VCaP (cell line): Measurements from ENCODE around the gene OR1G1.
"Not testable (repeated sequence)": the region's sequence is repeated elsewhere in the genome, so short reads cannot be mapped to it uniquely, and the experiment has no call there.

Experiments
- H3K27ac ChIP-seq: fragments of 450-650 bp; 2 replicates; pipeline ENCODE4 v1.5.1; 2017
- CTCF ChIP-seq: fragments of 450-650 bp; conservative IDR thresholded peaks from 2 replicates; pipeline ENCODE4 v1.5.1; 2017; ENCODE audit warnings: mild to moderate bottlenecking, moderate library complexity

The OR1G1 gene

GRCh38 chr17:3127451-3127850, at the start of gene OR1G1:
Gene OR1G1, minus strand, starts transcription at chr17:3127551. Its CDS starts 0 bp downstream, at chr17:3127551.
- TF ChIP-seq CTCF, result no peak
- no peak within 1 kb of the TSS for H3K27ac ChIP-seq

- H3K27ac ChIP-seq, result no peak overlapping the region
- no peak for TF ChIP-seq CTCF
These were observed 40.2 kb upstream of the OR1G1 start for GRCh38 chr17:3167574-3167973.

- no peak for TF ChIP-seq CTCF
- no peak overlapping the region for H3K27ac ChIP-seq
These were observed 29.9 kb upstream of the OR1G1 start for GRCh38 chr17:3157218-3157617.

- H3K27ac ChIP-seq, result not testable (repeated sequence)
These were observed 10.1 kb upstream of the OR1G1 start for GRCh38 chr17:3137494-3137893.

- H3K27ac ChIP-seq, result no peak within 1 kb of the TSS
- TF ChIP-seq CTCF, result no peak
These were observed 23.0 kb downstream of the OR1G1 start, which contains the start of gene OR1D2 for GRCh38 chr17:3104322-3104721. Gene OR1D2, minus strand, starts transcription at chr17:3104422. Its CDS starts 11,426 bp downstream, at chr17:3092996.
